Transverse colon (tissue), 1 donor: ENCODE data around the gene STRA6.

Experiments used
- EP300 ChIP-seq: sonication (generic); formaldehyde crosslinking; IDR thresholded peaks from one replicate; pipeline ENCODE4 v1.6.1; 2017; ENCODE audit warnings: antibody characterized with exemption, low read depth
- POLR2A ChIP-seq: fragments of 450-650 bp; IDR thresholded peaks from one replicate; pipeline ENCODE4 v1.6.1; 2016; ENCODE audit warnings: antibody characterized with exemption, mild to moderate bottlenecking, moderate library complexity

DNA sequence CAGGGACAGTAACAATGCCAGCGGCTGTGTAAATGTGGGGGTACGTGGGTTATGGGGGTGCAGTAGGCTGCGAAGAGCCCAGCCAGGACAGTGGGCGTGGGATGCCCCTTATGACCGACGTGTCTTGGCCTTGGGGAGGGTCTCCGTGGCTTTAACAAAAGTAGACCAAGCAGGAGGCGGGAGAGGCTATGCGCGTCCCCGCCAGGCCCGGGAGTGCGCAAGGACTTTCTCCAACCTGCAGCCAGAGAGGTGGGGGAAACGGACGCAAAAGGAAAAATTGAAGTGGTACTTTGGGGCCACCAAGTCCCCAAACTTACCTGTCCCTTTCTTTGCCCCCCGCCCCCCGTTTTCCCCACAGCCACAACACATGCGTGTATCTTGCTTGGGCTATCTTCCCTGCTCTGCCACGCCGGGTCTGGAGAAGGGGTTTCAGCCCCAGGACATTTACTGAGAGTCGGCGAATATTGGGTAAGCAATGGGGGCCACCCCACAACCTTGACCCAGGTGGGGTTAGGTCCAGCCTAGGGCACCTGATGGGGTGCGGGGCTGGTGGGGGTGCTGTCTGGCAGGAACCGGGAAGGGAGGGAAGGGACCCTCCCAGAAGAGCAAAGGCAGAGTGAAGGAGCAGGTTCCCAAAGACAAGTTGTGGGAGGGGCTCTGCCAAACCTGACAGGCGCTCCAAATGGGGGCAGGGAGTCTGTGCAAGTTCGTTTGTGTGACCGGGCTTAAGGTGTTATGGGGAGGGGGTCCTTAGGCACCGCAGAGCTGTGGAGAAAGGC, 71.5 kb downstream of the STRA6 start:
- TF ChIP-seq EP300 (no peak), POLR2A (no peak)
